LNCAP (cell line): Measurements from ENCODE around the gene ADTRP.

Source experiments
- CTCF ChIP-seq: fragments of 450-650 bp; IDR thresholded peaks from 2 replicates; pipeline ENCODE4 v1.5.1; 2017; ENCODE audit warnings: mild to moderate bottlenecking

The ADTRP gene

DNA sequence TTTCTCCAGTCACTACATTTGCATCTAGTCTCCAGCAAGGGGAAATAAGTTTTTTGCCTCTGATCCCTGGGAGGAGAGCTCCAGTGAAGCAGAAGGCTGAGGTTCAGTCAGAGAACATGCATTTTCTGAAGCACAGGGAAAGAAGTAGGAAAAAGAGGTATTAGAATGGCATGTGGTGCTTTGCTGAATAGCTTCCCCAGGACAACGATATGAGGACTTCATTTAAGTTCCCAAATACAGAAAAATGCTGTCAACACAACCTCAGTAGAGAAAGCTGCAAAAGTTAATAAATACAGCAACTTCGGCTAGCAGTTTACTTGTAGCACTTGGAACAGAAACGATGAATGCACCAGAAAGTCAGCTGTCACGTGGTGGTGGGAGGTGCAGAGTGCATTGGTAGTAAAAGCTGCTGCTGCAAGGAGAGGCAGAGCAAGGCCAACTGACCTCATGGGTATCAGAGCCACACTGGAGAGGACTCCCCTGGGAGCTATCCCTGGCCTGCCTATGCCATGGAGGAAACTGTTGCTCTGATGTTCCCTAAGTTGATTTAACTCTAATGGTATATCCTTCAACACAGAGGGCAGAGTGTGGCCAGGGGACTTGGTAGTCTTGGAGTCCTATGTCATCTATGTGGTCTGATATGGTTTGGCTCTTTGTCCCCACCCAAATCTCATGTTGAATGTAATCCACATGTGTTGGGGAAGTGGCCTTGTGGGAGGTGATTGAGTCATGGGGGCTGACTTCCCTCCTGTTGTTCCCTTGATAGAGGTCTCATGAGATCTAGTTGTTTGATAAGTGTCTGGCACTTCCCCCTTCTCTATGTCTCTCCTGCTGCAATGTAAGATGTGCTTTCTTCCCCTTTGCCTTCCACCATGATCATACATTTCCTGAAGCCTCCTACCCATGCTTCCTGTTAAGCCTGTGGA is 85.9 kb downstream of the ADTRP start:
- TF ChIP-seq CTCF, result no peak

DNA sequence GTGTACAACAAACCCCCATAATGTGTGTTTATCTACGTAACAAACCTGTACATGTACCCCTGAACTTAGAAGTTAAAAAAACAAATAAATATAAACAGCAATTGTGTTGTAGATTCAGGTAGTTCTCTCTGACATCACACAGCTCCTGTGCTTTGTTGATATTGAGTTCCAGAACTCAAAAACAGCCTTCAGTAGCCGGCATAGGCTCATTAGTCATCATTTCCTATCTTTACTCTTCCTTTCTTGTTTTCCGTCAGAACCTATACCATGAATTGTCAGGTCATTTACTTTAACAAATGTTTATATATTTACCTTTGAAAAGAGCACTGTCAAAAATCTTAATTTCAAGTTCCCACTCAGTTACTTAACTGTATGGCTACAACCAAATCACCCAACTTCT is 88.8 kb downstream of the ADTRP start:
- no peak for TF ChIP-seq CTCF

DNA sequence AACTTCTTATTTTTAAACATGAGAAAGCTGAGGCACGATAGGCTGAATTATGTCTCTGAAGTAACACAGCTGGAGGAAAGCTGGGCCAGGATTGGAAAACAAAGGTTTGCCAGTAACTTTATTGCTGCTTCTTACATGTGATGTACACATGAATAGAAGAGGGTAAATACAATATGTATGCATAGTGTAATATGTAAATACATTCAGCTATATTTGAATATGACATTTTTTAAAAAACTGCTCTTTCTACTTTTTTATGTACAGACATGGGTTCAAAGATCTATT is 90.2 kb downstream of the ADTRP start:
- TF ChIP-seq CTCF, result no peak

DNA sequence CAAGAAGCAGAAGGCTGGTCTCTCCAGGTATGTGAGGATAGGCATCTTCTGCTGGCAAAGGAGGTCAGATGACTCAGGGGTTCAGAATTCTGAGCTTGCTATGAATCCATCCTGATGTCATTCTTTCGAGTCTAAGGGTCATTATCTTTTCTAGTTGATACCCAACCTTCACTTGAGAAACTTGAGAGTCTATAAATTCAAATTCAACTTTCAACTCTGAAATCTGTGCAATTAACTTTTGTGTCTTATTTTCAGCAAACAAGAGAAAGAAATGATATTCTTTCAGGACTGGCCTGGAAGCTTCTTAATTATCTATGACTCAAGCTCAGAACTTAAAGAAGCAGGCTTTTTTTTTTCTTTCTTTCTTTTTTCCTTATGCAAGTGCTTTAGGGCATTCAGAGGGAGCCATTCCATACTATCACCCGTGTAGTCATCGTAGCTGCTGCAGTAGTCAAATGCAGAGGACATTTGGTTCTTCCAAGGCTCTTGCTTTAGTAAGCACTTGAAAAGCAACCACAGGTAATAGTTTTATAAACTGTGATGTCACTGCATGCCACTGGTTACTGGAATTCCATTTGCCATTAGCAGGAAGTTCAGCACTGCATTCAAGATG is 93.0 kb downstream of the ADTRP start:
- TF ChIP-seq CTCF, result no peak

DNA sequence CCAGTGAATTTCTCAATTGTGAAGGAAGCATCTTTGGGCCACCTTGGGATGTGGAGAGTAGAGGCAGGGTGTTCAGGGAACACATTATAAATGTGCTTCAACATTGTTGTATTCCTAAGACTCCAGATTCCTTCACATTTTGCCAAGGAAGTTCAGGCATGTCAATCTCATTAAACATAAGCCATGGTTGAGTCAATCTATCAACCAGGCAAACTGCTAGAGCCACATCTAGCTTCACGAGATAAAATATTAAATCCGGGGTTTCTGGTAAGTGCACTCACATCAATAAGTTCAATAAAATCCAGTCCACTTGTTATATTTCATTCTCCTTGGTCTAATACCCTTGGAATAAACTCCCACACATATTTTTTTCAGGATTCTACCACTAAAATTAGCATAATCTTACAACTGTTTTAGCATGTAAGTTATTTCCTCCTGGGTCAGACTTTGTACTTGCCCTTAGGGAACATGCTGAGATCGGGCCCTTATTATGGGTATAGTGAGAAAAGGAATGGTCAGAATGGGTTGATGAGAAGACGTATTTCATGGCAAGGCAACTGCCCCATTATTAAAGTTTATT is 93.6 kb downstream of the ADTRP start:
- no peak for TF ChIP-seq CTCF

- TF ChIP-seq CTCF, result no peak
These were observed 94.7 kb downstream of the ADTRP start for GRCh38 chr6:11683871-11684270.

GRCh38 chr6:11682561-11682975 is 96.0 kb downstream of the ADTRP start:
- TF ChIP-seq CTCF, result no peak
